Smooth muscle cell (in vitro differentiated cells): ENCODE results near the gene ABLIM1. TPM values are rescaled to one million over a fixed set of nuclear protein-coding genes. Genes with fewer than 3 reads are reported as not detected.
A peak's percentile ranks its signal among the peaks of the same experiment; 100 is the strongest.

Experiments used
- DNase-seq: peaks from one replicate; lab custom pipeline; 2025; ENCODE audit not compliant: unreplicated experiment; lab: John Stamatoyannopoulos, UW
- H2AFZ ChIP-seq: fragments of 200-600 bp; sonication (generic); 2 replicates; pipeline ENCODE4 v1.6.0; 2016; ENCODE audit warnings: antibody characterized with exemption, low read depth, mild to moderate bottlenecking
- H3F3A ChIP-seq: fragments of 200-600 bp; sonication (generic); 2 replicates; pipeline ENCODE4 v1.6.0; 2017; ENCODE audit warnings: antibody characterized with exemption, low read depth
- H3K27ac ChIP-seq: fragments of 200-600 bp; sonication (generic); 2 replicates; pipeline ENCODE4 v1.5.1; 2016; ENCODE audit warnings: low read depth, mild to moderate bottlenecking
- H3K27me3 ChIP-seq: fragments of 200-600 bp; sonication (generic); 2 replicates; pipeline ENCODE4 v1.6.1; 2016; ENCODE audit warnings: low read depth, mild to moderate bottlenecking
- H3K36me3 ChIP-seq: fragments of 200-600 bp; sonication (generic); 2 replicates; pipeline ENCODE4 v1.5.1; 2016; ENCODE audit warnings: low read depth
- H3K4me1 ChIP-seq: fragments of 200-600 bp; sonication (generic); 2 replicates; pipeline ENCODE4 v1.5.1; 2016; ENCODE audit warnings: low read depth
- H3K4me2 ChIP-seq: fragments of 200-600 bp; sonication (generic); 2 replicates; pipeline ENCODE4 v1.6.0; 2016; ENCODE audit warnings: mild to moderate bottlenecking
- H3K4me3 ChIP-seq: fragments of 200-600 bp; sonication (generic); 2 replicates; pipeline ENCODE4 v1.5.1; 2016; ENCODE audit warnings: mild to moderate bottlenecking
- H3K79me2 ChIP-seq: fragments of 200-600 bp; sonication (generic); 2 replicates; pipeline ENCODE4 v1.6.0; 2016; ENCODE audit warnings: low read depth, mild to moderate bottlenecking
- H3K9ac ChIP-seq: fragments of 200-600 bp; sonication (generic); 2 replicates; pipeline ENCODE4 v1.6.0; 2016; ENCODE audit warnings: low read depth
- H3K9me3 ChIP-seq: fragments of 200-600 bp; sonication (generic); replicated peaks from 2 replicates; pipeline ENCODE4 v1.5.1; 2016; ENCODE audit warnings: low read depth
- H4K20me1 ChIP-seq: fragments of 200-600 bp; sonication (generic); 2 replicates; pipeline ENCODE4 v1.6.0; 2016; ENCODE audit warnings: low read depth
- CTCF ChIP-seq: fragments of 200-600 bp; sonication (generic); IDR thresholded peaks from 2 replicates; pipeline ENCODE4 v1.5.1; 2017; ENCODE audit warnings: borderline replicate concordance, mild to moderate bottlenecking, antibody characterized with exemption; ENCODE audit not compliant: insufficient read depth, poor library complexity, severe bottlenecking
- WGBS: methylation state at CpG from one replicate; pipeline ENCODE4 v1.1.7; 2016; ENCODE audit warnings: low lambda C conversion rate; 5-methylcytosine and 5-hydroxymethylcytosine counted together
- polyA plus RNA-seq: library from polyadenylated mRNA; unstranded; fragments of >200 nt; fragmentation: Nextera tagmentation; extraction: Ambion mirVana; gene quantifications from 2 replicates; pipeline ENCODE4 v1.2.1, GENCODE V29; 2016
- total RNA-seq: library from RNA; depleted of rRNA; stranded (reverse); fragments of >200 nt; gene quantifications from 2 replicates; pipeline ENCODE4 v1.2.3, GENCODE V29; 2014

ABLIM1 gene
- total and polyA plus RNA-seq, 2 experiments from 2014 or later, result 1.6 to 17.6 TPM

GRCh38 chr10:114543456-114543855, 114.6 kb downstream of the ABLIM1 start:
- Histone ChIP-seq H3F3A (no peaks in the 10 kb centered on the region), H3K27ac (no peak overlapping the region), H3K9ac (no peak overlapping the region), H3K4me1 (peaks cover 4% of the 10 kb centered on the region), H3K4me3 (no peak overlapping the region), H3K27me3 (no peaks in the 10 kb centered on the region), H3K79me2 (no peaks in the 10 kb centered on the region), H3K9me3 (no peaks in the 10 kb centered on the region), H3K4me2 (no peak overlapping the region), H2AFZ (no peak overlapping the region), H4K20me1 (no peaks in the 10 kb centered on the region), H3K36me3 (no peaks in the 10 kb centered on the region)
- 72% methylated on average over 8 of the region's 8 CpGs for WGBS
- no peak for DNase-seq
- TF ChIP-seq CTCF, result no peak

GRCh38 chr10:114542373-114542772, 115.7 kb downstream of the ABLIM1 start:
- Histone ChIP-seq H3K9me3 (no peaks in the 10 kb centered on the region), H3K4me2 (no peak overlapping the region), H3K9ac (no peak overlapping the region), H3K4me3 (no peak overlapping the region), H3K4me1 (peaks cover 10% of the 10 kb centered on the region), H3K36me3 (no peaks in the 10 kb centered on the region), H2AFZ (no peak overlapping the region), H3K79me2 (no peaks in the 10 kb centered on the region), H3F3A (no peaks in the 10 kb centered on the region), H3K27me3 (no peaks in the 10 kb centered on the region), H3K27ac (no peak overlapping the region), H4K20me1 (no peaks in the 10 kb centered on the region)
- DNase-seq, result no peak
- 90% methylated on average over 2 of the region's 2 CpGs for WGBS
- no peak for TF ChIP-seq CTCF

- Histone ChIP-seq H3F3A (no peaks in the 10 kb centered on the region), H3K27ac (peak overlapping the region; percentile 55), H3K79me2 (no peaks in the 10 kb centered on the region), H3K9ac (no peak overlapping the region), H3K27me3 (no peaks in the 10 kb centered on the region), H4K20me1 (no peaks in the 10 kb centered on the region), H3K36me3 (no peaks in the 10 kb centered on the region), H3K4me2 (no peak overlapping the region), H3K4me3 (no peak overlapping the region), H2AFZ (no peak overlapping the region), H3K9me3 (no peaks in the 10 kb centered on the region), H3K4me1 (peaks cover 10% of the 10 kb centered on the region)
- DNase-seq, result no peak
- TF ChIP-seq CTCF, result no peak
- 97% methylated on average over 3 of the region's 3 CpGs for WGBS
Observed at GRCh38 chr10:114541797-114542160, 116.3 kb downstream of the ABLIM1 start.

- H3K4me1 ChIP-seq, result peaks cover 10% of the 10 kb centered on the region
- WGBS, result 41% methylated on average over 14 of the region's 14 CpGs
- H3K9ac ChIP-seq, result no peak overlapping the region
- H3K4me3 ChIP-seq, result no peak overlapping the region
- no peaks in the 10 kb centered on the region for H3K27me3 ChIP-seq
- peak overlapping the region; percentile 55 for H3K27ac ChIP-seq
- TF ChIP-seq CTCF, result no peak
- H3K4me2 ChIP-seq, result no peak overlapping the region
- H3K79me2 ChIP-seq, result no peaks in the 10 kb centered on the region
- H2AFZ ChIP-seq, result no peak overlapping the region
- no peak for DNase-seq
- no peaks in the 10 kb centered on the region for H3K36me3 ChIP-seq
- H3F3A ChIP-seq, result no peaks in the 10 kb centered on the region
- H4K20me1 ChIP-seq, result no peaks in the 10 kb centered on the region
- H3K9me3 ChIP-seq, result no peaks in the 10 kb centered on the region
Observed at GRCh38 chr10:114541081-114541796, 116.8 kb downstream of the ABLIM1 start.
